Ovary (tissue), 3 donors: Measurements from ENCODE around the gene EPS8L2.

ENCODE experiments used
- EP300 ChIP-seq: sonication (generic); formaldehyde crosslinking; IDR thresholded peaks from one replicate; pipeline ENCODE4 v1.6.1; 2017; ENCODE audit warnings: antibody characterized with exemption
- POLR2A ChIP-seq: fragments of 450-650 bp; IDR thresholded peaks from one replicate; pipeline ENCODE4 v1.6.1; 2017; ENCODE audit warnings: antibody characterized with exemption, mild to moderate bottlenecking, moderate library complexity
- TF ChIP-seq, protein P1 (sequence below), 3 donors: fragments of 450-650 bp in 2 of 3; fragments of 200-600 bp in 1 of 3; IDR thresholded peaks; one replicate each; pipeline versions ENCODE4 v1.5.1 to v1.8.0; 2016 to 2022; ENCODE audit warnings: antibody characterized with exemption in 3 of 3, mild to moderate bottlenecking in 1 of 3
- donor health status: DM: no; HTN: no; CAD: no.

DNA sequence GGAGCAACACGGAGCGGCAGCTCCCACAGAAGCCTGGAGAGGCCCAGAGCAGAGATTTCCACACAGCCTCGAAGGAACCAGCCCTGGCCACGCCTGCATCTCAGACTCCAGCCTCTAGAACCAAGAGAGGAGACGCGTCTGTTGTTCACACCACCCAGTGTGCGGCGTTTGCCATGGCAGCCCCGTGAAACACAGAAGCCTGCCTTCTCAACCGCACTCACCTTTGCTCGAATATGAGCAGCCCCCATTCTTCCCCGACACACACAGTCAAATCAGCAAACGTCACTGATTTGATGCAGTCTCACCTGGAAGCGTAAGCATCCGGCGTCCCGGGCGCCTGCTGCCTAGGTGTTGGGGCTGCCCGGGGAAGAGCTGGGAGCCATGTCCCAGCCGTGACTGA lies 27.0 kb downstream of the EPS8L2 start:
- TF ChIP-seq POLR2A (no peak), EP300 (no peak)
- TF ChIP-seq, protein P1, sequence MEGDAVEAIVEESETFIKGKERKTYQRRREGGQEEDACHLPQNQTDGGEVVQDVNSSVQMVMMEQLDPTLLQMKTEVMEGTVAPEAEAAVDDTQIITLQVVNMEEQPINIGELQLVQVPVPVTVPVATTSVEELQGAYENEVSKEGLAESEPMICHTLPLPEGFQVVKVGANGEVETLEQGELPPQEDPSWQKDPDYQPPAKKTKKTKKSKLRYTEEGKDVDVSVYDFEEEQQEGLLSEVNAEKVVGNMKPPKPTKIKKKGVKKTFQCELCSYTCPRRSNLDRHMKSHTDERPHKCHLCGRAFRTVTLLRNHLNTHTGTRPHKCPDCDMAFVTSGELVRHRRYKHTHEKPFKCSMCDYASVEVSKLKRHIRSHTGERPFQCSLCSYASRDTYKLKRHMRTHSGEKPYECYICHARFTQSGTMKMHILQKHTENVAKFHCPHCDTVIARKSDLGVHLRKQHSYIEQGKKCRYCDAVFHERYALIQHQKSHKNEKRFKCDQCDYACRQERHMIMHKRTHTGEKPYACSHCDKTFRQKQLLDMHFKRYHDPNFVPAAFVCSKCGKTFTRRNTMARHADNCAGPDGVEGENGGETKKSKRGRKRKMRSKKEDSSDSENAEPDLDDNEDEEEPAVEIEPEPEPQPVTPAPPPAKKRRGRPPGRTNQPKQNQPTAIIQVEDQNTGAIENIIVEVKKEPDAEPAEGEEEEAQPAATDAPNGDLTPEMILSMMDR (IDR thresholded peaks at IDR 0.05), result no peak
